ENCODE results near the gene SLC24A1. TPM values are rescaled to one million over a fixed set of nuclear protein-coding genes. Genes with fewer than 3 reads are reported as not detected.

Gene SLC24A1
- total and polyA plus RNA-seq, 10 of the 15 experiments (the other 5 are each of a cell fraction or from before 2014, with no cell fraction given), result 1.4 to 5.8 (median 3.3) TPM

GRCh38 chr15:65580287-65580686 is 41.5 kb upstream of the SLC24A1 start:
- ChIA-PET CTCF (interaction anchor here (1.7 kb wide), 1 partner anchor 180 kb away, joined by 4 read pairs; no protein-coding TSS in a partner anchor), POLR2A (no interaction called here), SMC1A (ENCODE audit: uncharacterized antibody, unreplicated experiment) (interaction anchor here (1.2 kb wide), 1 partner anchor 10 kb away, joined by 5 read pairs; no protein-coding TSS in a partner anchor), RAD21 (ENCODE audit: unreplicated experiment) (no interaction called here)
- Histone ChIP-seq H3K79me2 (ENCODE audit: control insufficient read depth, insufficient read depth, low read length) (no peaks in the 10 kb centered on the region), H3K9me3 (replicated peaks; ENCODE audit: control insufficient read depth, insufficient read depth, low read length) (no peaks in the 10 kb centered on the region), H3K36me3 (ENCODE audit: control insufficient read depth in 2 of 2, insufficient read depth in 2 of 2, low read length in 1 of 2) (peaks cover 10 to 41% of the 10 kb centered on the region in 2 experiments), H3K27ac (ENCODE audit: control insufficient read depth, insufficient read depth) (no peak overlapping the region), H3K4me1 (ENCODE audit: control insufficient read depth, insufficient read depth, low read length) (peaks cover 9% of the 10 kb centered on the region), H3K27me3 (replicated peaks in 1 of 2; ENCODE audit: control insufficient read depth in 2 of 2, insufficient read depth in 2 of 2, low read length in 1 of 2) (no peaks in the 10 kb centered on the region), H3K9ac (ENCODE audit: control insufficient read depth, insufficient read depth, low read length) (no peak overlapping the region), H3K4me2 (ENCODE audit: control insufficient read depth, insufficient read depth) (no peak overlapping the region), H4K20me1 (ENCODE audit: control insufficient read depth, insufficient read depth) (no peaks in the 10 kb centered on the region), H3K4me3 (no peak overlapping the region), H2AFZ (ENCODE audit: control insufficient read depth, low read depth, low read length) (no peak overlapping the region)
- TF ChIP-seq, protein P1, sequence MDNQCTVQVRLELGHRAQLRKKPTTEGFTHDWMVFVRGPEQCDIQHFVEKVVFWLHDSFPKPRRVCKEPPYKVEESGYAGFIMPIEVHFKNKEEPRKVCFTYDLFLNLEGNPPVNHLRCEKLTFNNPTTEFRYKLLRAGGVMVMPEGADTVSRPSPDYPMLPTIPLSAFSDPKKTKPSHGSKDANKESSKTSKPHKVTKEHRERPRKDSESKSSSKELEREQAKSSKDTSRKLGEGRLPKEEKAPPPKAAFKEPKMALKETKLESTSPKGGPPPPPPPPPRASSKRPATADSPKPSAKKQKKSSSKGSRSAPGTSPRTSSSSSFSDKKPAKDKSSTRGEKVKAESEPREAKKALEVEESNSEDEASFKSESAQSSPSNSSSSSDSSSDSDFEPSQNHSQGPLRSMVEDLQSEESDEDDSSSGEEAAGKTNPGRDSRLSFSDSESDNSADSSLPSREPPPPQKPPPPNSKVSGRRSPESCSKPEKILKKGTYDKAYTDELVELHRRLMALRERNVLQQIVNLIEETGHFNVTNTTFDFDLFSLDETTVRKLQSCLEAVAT (IDR thresholded peaks at IDR 0.05), result no peak
- TF ChIP-seq RB1 (IDR thresholded peaks at IDR 0.05; ENCODE audit: borderline replicate concordance), result no peak
- no TSS peak for BruUV-seq (replicated peaks)
- ATAC-seq (no peak), DNase-seq (ENCODE audit: low read depth, low spot score) (no peak), FAIRE-seq (no peak)
- intact Hi-C loops (cut with micrococcal nuclease; ENCODE audit: unreplicated experiment) (loop anchor here (5.0 kb wide), 1 partner anchor 178 kb away; no protein-coding TSS in a partner anchor), in situ Hi-C loops (cut with MboI) (no loop called here)

DNA sequence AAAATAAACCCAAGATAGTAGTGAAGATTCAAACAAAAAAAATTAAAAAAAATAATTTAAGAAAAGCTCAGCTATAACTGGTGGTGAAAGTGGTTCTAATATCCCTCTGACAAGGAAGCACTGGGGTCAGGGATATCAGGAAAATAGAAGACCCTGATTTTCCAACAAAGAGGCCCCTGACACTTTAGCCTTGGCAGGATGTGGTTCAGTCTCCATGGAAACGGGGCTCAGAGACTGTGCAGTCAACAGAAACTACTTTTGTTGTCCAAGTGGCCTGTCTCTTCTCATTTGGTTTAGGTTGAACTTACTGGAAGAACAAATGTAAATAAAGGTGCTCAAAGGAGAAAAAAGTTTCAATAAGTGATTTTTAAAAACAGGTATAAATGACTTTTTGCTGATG is 38.0 kb upstream of the SLC24A1 start:
- ATAC-seq, result peak; percentile 94
- Histone ChIP-seq H3K4me2 (ENCODE audit: control insufficient read depth, insufficient read depth) (peak overlapping the region; percentile 61), H3K9me3 (replicated peaks; ENCODE audit: control insufficient read depth, insufficient read depth, low read length) (no peaks in the 10 kb centered on the region), H3K79me2 (ENCODE audit: control insufficient read depth, insufficient read depth, low read length) (no peaks in the 10 kb centered on the region), H3K27me3 (replicated peaks in 1 of 2; ENCODE audit: control insufficient read depth in 2 of 2, insufficient read depth in 2 of 2, low read length in 1 of 2) (no peaks in the 10 kb centered on the region), H3K9ac (ENCODE audit: control insufficient read depth, insufficient read depth, low read length) (no peak overlapping the region), H3K4me3 (no peak overlapping the region), H3K27ac (ENCODE audit: control insufficient read depth, insufficient read depth) (peak overlapping the region; percentile 50; the same call in 1 of the 2 replicates), H3K36me3 (ENCODE audit: control insufficient read depth in 2 of 2, insufficient read depth in 2 of 2, low read length in 1 of 2) (peaks cover 7 to 23% of the 10 kb centered on the region in 2 experiments; a peak in 3 of 4 replicates), H2AFZ (ENCODE audit: control insufficient read depth, low read depth, low read length) (no peak overlapping the region), H4K20me1 (ENCODE audit: control insufficient read depth, insufficient read depth) (no peaks in the 10 kb centered on the region), H3K4me1 (ENCODE audit: control insufficient read depth, insufficient read depth, low read length) (peaks cover 4% of the 10 kb centered on the region; the same call in 1 of the 2 replicates)
- intact Hi-C loops (cut with micrococcal nuclease; ENCODE audit: unreplicated experiment), result loop anchor here (5.0 kb wide), 1 partner anchor 181 kb away; no protein-coding TSS in a partner anchor
- ChIA-PET SMC1A (ENCODE audit: uncharacterized antibody, unreplicated experiment) (no interaction called here), POLR2A (no interaction called here), RAD21 (ENCODE audit: unreplicated experiment) (no interaction called here), CTCF (interaction anchor here (1.2 to 1.4 kb wide), 2 partner anchors 11 to 183 kb away, joined by 3 read pairs; no protein-coding TSS in a partner anchor)
- in situ Hi-C loops (cut with MboI), result no loop called here
- peak; percentile 28 for DNase-seq (ENCODE audit: low read depth, low spot score)
- no TSS peak for BruUV-seq (replicated peaks)
- FAIRE-seq, result no peak
- 0% methylated on average over 1 of the region's 1 CpG for WGBS (ENCODE audit: insufficient coverage, insufficient replicate concordance, low lambda C conversion rate, missing lambda C conversion rate)
- TF ChIP-seq CBFB (IDR thresholded peaks at IDR 0.05; ENCODE audit: low read depth) (0 out of 2 replicates have a peak, but pooled peaks have one; percentile 29), BMI1 (IDR thresholded peaks at IDR 0.05; ENCODE audit: borderline replicate concordance) (peak; percentile 89), CHD4 (IDR thresholded peaks at IDR 0.05) (no peak), E2F4 (IDR thresholded peaks at IDR 0.05; ENCODE audit: low read depth, low read length) (no peak), RAD51 (IDR thresholded peaks at IDR 0.05) (no peak), RELB (IDR thresholded peaks at IDR 0.05; ENCODE audit: low read depth) (no peak)
- TF ChIP-seq, protein P2, sequence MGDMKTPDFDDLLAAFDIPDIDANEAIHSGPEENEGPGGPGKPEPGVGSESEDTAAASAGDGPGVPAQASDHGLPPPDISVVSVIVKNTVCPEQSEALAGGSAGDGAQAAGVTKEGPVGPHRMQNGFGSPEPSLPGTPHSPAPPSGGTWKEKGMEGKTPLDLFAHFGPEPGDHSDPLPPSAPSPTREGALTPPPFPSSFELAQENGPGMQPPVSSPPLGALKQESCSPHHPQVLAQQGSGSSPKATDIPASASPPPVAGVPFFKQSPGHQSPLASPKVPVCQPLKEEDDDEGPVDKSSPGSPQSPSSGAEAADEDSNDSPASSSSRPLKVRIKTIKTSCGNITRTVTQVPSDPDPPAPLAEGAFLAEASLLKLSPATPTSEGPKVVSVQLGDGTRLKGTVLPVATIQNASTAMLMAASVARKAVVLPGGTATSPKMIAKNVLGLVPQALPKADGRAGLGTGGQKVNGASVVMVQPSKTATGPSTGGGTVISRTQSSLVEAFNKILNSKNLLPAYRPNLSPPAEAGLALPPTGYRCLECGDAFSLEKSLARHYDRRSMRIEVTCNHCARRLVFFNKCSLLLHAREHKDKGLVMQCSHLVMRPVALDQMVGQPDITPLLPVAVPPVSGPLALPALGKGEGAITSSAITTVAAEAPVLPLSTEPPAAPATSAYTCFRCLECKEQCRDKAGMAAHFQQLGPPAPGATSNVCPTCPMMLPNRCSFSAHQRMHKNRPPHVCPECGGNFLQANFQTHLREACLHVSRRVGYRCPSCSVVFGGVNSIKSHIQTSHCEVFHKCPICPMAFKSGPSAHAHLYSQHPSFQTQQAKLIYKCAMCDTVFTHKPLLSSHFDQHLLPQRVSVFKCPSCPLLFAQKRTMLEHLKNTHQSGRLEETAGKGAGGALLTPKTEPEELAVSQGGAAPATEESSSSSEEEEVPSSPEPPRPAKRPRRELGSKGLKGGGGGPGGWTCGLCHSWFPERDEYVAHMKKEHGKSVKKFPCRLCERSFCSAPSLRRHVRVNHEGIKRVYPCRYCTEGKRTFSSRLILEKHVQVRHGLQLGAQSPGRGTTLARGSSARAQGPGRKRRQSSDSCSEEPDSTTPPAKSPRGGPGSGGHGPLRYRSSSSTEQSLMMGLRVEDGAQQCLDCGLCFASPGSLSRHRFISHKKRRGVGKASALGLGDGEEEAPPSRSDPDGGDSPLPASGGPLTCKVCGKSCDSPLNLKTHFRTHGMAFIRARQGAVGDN (IDR thresholded peaks at IDR 0.05), result 0 out of 2 replicates have a peak, but pooled peaks have one; percentile 21
